MM.1S (cell line): ENCODE results near the gene TPCN1.

Experiments
- DNase-seq: peaks from one replicate; pipeline ENCODE4 v3.0.0-alpha.2; 2015
- H2AFZ ChIP-seq: fragments of 300-600 bp; sonication (generic); 2 replicates; pipeline ENCODE4 v1.6.0; 2016; ENCODE audit warnings: antibody characterized with exemption, low read length
- H3F3A ChIP-seq: fragments of 300-600 bp; sonication (generic); 2 replicates; pipeline ENCODE4 v1.6.1; 2016; ENCODE audit warnings: mild to moderate bottlenecking, antibody characterized with exemption, low read length, moderate library complexity, mixed read lengths; ENCODE audit not compliant: insufficient read depth
- H3K27ac ChIP-seq: fragments of 300-600 bp; sonication (generic); 2 replicates; pipeline ENCODE4 v1.5.1; 2016; ENCODE audit warnings: mild to moderate bottlenecking, low read length
- H3K27me3 ChIP-seq: fragments of 300-600 bp; sonication (generic); replicated peaks from 2 replicates; pipeline ENCODE4 v1.6.0; 2016; ENCODE audit warnings: low read length; ENCODE audit not compliant: insufficient read depth
- H3K36me3 ChIP-seq: fragments of 300-600 bp; sonication (generic); replicated peaks from 2 replicates; pipeline ENCODE4 v1.6.1; 2016; ENCODE audit warnings: mild to moderate bottlenecking, low read length, mixed read lengths; ENCODE audit not compliant: insufficient read depth
- H3K4me1 ChIP-seq: fragments of 300-600 bp; sonication (generic); 2 replicates; pipeline ENCODE4 v1.6.1; 2016; ENCODE audit warnings: low read length, mixed read lengths
- H3K4me2 ChIP-seq: fragments of 300-600 bp; sonication (generic); 2 replicates; pipeline ENCODE4 v1.6.0; 2016; ENCODE audit warnings: low read depth, low read length
- H3K4me3 ChIP-seq: fragments of 300-600 bp; sonication (generic); 2 replicates; pipeline ENCODE4 v1.5.1; 2016; ENCODE audit warnings: low read length, mixed read lengths
- H3K79me2 ChIP-seq: fragments of 300-600 bp; sonication (generic); 2 replicates; pipeline ENCODE4 v1.6.1; 2016; ENCODE audit warnings: mixed run types, low read length, mixed read lengths
- H3K9ac ChIP-seq: fragments of 300-600 bp; sonication (generic); 2 replicates; pipeline ENCODE4 v1.6.1; 2016; ENCODE audit warnings: low read length, mixed read lengths
- H3K9me2 ChIP-seq: fragments of 300-600 bp; sonication (generic); replicated peaks from 2 replicates; pipeline ENCODE4 v1.6.1; 2016; ENCODE audit warnings: mild to moderate bottlenecking, low read length, mixed read lengths; ENCODE audit not compliant: insufficient read depth
- H3K9me3 ChIP-seq: fragments of 300-600 bp; sonication (generic); replicated peaks from 2 replicates; pipeline ENCODE4 v1.6.1; 2016; ENCODE audit warnings: mild to moderate bottlenecking, low read length, mixed read lengths; ENCODE audit not compliant: insufficient read depth
- H4K20me1 ChIP-seq: fragments of 300-600 bp; sonication (generic); 2 replicates; pipeline ENCODE4 v1.6.1; 2016; ENCODE audit warnings: mild to moderate bottlenecking, low read length, moderate library complexity, mixed read lengths; ENCODE audit not compliant: insufficient read depth
- CTCF ChIP-seq: fragments of 300-600 bp; sonication (generic); IDR thresholded peaks from 2 replicates; pipeline ENCODE4 v1.5.1; 2016; ENCODE audit warnings: antibody characterized with exemption, low read length, mixed read lengths
- EZH2 ChIP-seq: fragments of 300-600 bp; sonication (generic); optimal IDR thresholded peaks from 2 replicates; pipeline ENCODE3; 2017; ENCODE audit warnings: low read depth, mild to moderate bottlenecking, antibody characterized with exemption, low read length, mixed read lengths
- EZH2phosphoT487 ChIP-seq: fragments of 300-600 bp; sonication (generic); IDR thresholded peaks from 2 replicates; pipeline ENCODE4 v1.6.1; 2018; ENCODE audit warnings: antibody characterized with exemption, low read length

Gene TPCN1

GRCh38 chr12:113297214-113297587 is 75.9 kb downstream of the TPCN1 start:
- H3K4me2 ChIP-seq = no peak overlapping the region
- DNase-seq = no peak
- H3K79me2 ChIP-seq = no peaks in the 10 kb centered on the region
- no peaks in the 10 kb centered on the region for H3K9me2 ChIP-seq
- no peak overlapping the region for H3K4me3 ChIP-seq
- H3K36me3 ChIP-seq = no peaks in the 10 kb centered on the region
- H3K27me3 ChIP-seq = no peaks in the 10 kb centered on the region
- H3K9ac ChIP-seq = no peak overlapping the region
- no peaks in the 10 kb centered on the region for H4K20me1 ChIP-seq
- H3K9me3 ChIP-seq = no peaks in the 10 kb centered on the region
- no peaks in the 10 kb centered on the region for H3K4me1 ChIP-seq
- no peak overlapping the region for H2AFZ ChIP-seq
- TF ChIP-seq EZH2phosphoT487 (no peak), CTCF (no peak), EZH2 (no peak)
- no peaks in the 10 kb centered on the region for H3F3A ChIP-seq
- H3K27ac ChIP-seq = no peak overlapping the region

- Histone ChIP-seq H3K9ac (no peak overlapping the region), H3K4me1 (no peaks in the 10 kb centered on the region), H3K79me2 (no peaks in the 10 kb centered on the region), H3K36me3 (no peaks in the 10 kb centered on the region), H3K4me2 (no peak overlapping the region), H3K9me3 (no peaks in the 10 kb centered on the region), H3F3A (no peaks in the 10 kb centered on the region), H4K20me1 (no peaks in the 10 kb centered on the region), H3K27me3 (no peaks in the 10 kb centered on the region), H2AFZ (no peak overlapping the region), H3K9me2 (no peaks in the 10 kb centered on the region), H3K4me3 (no peak overlapping the region), H3K27ac (no peak overlapping the region)
- no peak for TF ChIP-seq CTCF
- TF ChIP-seq EZH2 = no peak
- no peak for TF ChIP-seq EZH2phosphoT487
- no peak for DNase-seq
These were observed 76.6 kb downstream of the TPCN1 start for GRCh38 chr12:113297621-113298471.

- H3K36me3 ChIP-seq = no peaks in the 10 kb centered on the region
- no peak overlapping the region for H2AFZ ChIP-seq
- no peak overlapping the region for H3K27ac ChIP-seq
These were observed 77.2 kb downstream of the TPCN1 start for GRCh38 chr12:113298472-113298817.

More at GRCh38 chr12:113298472-113298817, 77.2 kb downstream of the TPCN1 start:
- H3K9me3 ChIP-seq = no peaks in the 10 kb centered on the region
- H3K9me2 ChIP-seq = no peaks in the 10 kb centered on the region
- H4K20me1 ChIP-seq = no peaks in the 10 kb centered on the region
- no peak overlapping the region for H3K9ac ChIP-seq
- DNase-seq = no peak
- no peaks in the 10 kb centered on the region for H3K79me2 ChIP-seq
- H3K4me1 ChIP-seq = no peaks in the 10 kb centered on the region
- no peaks in the 10 kb centered on the region for H3K27me3 ChIP-seq
- H3K4me2 ChIP-seq = no peak overlapping the region
- H3F3A ChIP-seq = no peaks in the 10 kb centered on the region
- TF ChIP-seq EZH2phosphoT487 (no peak), EZH2 (no peak), CTCF (no peak)
- H3K4me3 ChIP-seq = no peak overlapping the region
